Endothelial cell of umbilical vein (primary cell): ENCODE results near the gene EPN1. TPM values are rescaled to one million over a fixed set of nuclear protein-coding genes. Genes with fewer than 3 reads are reported as not detected.

Experiments used
- BruUV-seq: library from RNA; stranded (reverse); fragments of 400-500 nt; replicated peaks from 2 replicates; lab custom pipeline; 2021; lab: Mats Ljungman, UMichigan
- CTCF ChIA-PET: fragments of 300-600, 350-600 bp; sonication (Branson Sonifier 250); formaldehyde crosslinking; loops from one replicate; lab custom pipeline; 2021; ENCODE audit warnings: antibody characterized with exemption, inconsistent platforms; lab: Charles Lee
- POLR2A ChIA-PET: fragments of 300-600, 350-600 bp; sonication (Branson Sonifier 250); formaldehyde crosslinking; loops from one replicate; lab custom pipeline; 2021; ENCODE audit warnings: antibody characterized with exemption, inconsistent platforms; lab: Charles Lee
- DNase-seq: peaks from one replicate; pipeline ENCODE4 v3.0.0-alpha.2; 2011; ENCODE audit warnings: low read depth, low spot score
- FAIRE-seq: peaks from 2 replicates; lab custom pipeline; 2011; peaks lifted over from hg19 to GRCh38; lab: Jason Lieb, UNC
- H2AFZ ChIP-seq: 2 replicates; pipeline ENCODE4 v1.6.0; 2012; ENCODE audit warnings: low read depth, low read length, control low read depth, inconsistent platforms
- H3K27ac ChIP-seq: 2 replicates; pipeline ENCODE4 v1.5.1; 2011; ENCODE audit warnings: low read depth, mild to moderate bottlenecking, control low read depth, low read length, moderate library complexity; ENCODE audit not compliant: insufficient read depth
- H3K27me3 ChIP-seq, 2 experiments: 2 replicates each; pipeline versions ENCODE4 v1.6.0 to v1.6.1; 2011; ENCODE audit warnings: low read length in 2 of 2, mixed read lengths in 1 of 2; ENCODE audit not compliant: control insufficient read depth in 2 of 2, insufficient read depth in 2 of 2
- H3K36me3 ChIP-seq, 2 experiments: 2 replicates in 1 of 2; 3 replicates in 1 of 2; pipeline ENCODE4 v1.5.1; 2011; ENCODE audit warnings: low read length in 2 of 2, mild to moderate bottlenecking in 1 of 2, moderate library complexity in 1 of 2; ENCODE audit not compliant: control insufficient read depth in 2 of 2, insufficient read depth in 2 of 2; ENCODE audit errors: extremely low read depth in 1 of 2
- H3K4me1 ChIP-seq: 3 replicates; pipeline ENCODE4 v1.5.1; 2011; ENCODE audit warnings: mild to moderate bottlenecking, low read length; ENCODE audit not compliant: control insufficient read depth, insufficient read depth; ENCODE audit errors: extremely low read depth
- H3K4me2 ChIP-seq: 2 replicates; pipeline ENCODE4 v1.6.1; 2011; ENCODE audit warnings: low read length, control low read depth, mixed read lengths; ENCODE audit not compliant: insufficient read depth
- H3K4me3 ChIP-seq, 3 experiments: fragments of 200-600 bp in 1 of 3; sonication (generic), shearing (Covaris generic) in 1 of 3; replicated peaks in 1 of 3; 2 replicates each; pipeline ENCODE4 v1.5.1; 2011 to 2016; ENCODE audit warnings: control low read depth in 3 of 3, low read length in 3 of 3, mild to moderate bottlenecking in 2 of 3, inconsistent platforms in 1 of 3, low read depth in 1 of 3, moderate library complexity in 1 of 3; ENCODE audit not compliant: insufficient read depth in 1 of 3
- H3K79me2 ChIP-seq: 2 replicates; pipeline ENCODE4 v1.6.0; 2012; ENCODE audit warnings: low read length, inconsistent platforms; ENCODE audit not compliant: control insufficient read depth, insufficient read depth
- H3K9ac ChIP-seq: replicated peaks from 2 replicates; pipeline ENCODE3; 2011; ENCODE audit warnings: low read length, control low read depth; ENCODE audit not compliant: insufficient read depth; ENCODE audit errors: extremely low read depth
- H3K9me1 ChIP-seq: replicated peaks from 3 replicates; pipeline ENCODE4 v1.6.0; 2011; ENCODE audit warnings: mild to moderate bottlenecking, low read length; ENCODE audit not compliant: control insufficient read depth, insufficient read depth; ENCODE audit errors: extremely low read depth
- H3K9me3 ChIP-seq: replicated peaks from 2 replicates; pipeline ENCODE4 v1.5.1; 2012; ENCODE audit warnings: low read length, inconsistent platforms; ENCODE audit not compliant: control insufficient read depth, insufficient read depth
- H4K20me1 ChIP-seq: replicated peaks from 2 replicates; pipeline ENCODE3; 2011; ENCODE audit warnings: mild to moderate bottlenecking, low read length; ENCODE audit not compliant: control insufficient read depth, insufficient read depth; ENCODE audit errors: extremely low read depth
- CTCF ChIP-seq, 2 donors: IDR thresholded peaks; 1 replicate in 1 of 2; 2 replicates in 1 of 2; pipeline ENCODE4 v1.5.1; 2011; ENCODE audit warnings: low read length in 2 of 2, mild to moderate bottlenecking in 2 of 2, moderate library complexity in 2 of 2, control low read depth in 1 of 2, inconsistent platforms in 1 of 2, low read depth in 1 of 2; ENCODE audit not compliant: insufficient read depth in 1 of 2; ENCODE audit errors: extremely low read depth in 1 of 2
- EZH2 ChIP-seq: IDR thresholded peaks from 2 replicates; pipeline ENCODE4 v1.6.1; 2012; ENCODE audit warnings: borderline replicate concordance, low read depth, mild to moderate bottlenecking, moderate library complexity, low read length, inconsistent platforms; ENCODE audit not compliant: severe bottlenecking
- FOS ChIP-seq: IDR thresholded peaks from 2 replicates; pipeline ENCODE4 v1.6.1; 2011; ENCODE audit warnings: mild to moderate bottlenecking, low read length, moderate library complexity, borderline replicate concordance; ENCODE audit not compliant: insufficient read depth
- GATA2 ChIP-seq: IDR thresholded peaks from 2 replicates; pipeline ENCODE4 v1.7.0; 2011; ENCODE audit warnings: low read depth, mild to moderate bottlenecking, moderate library complexity, mixed read lengths, low read length; ENCODE audit not compliant: insufficient read length, insufficient read depth
- JUN ChIP-seq: IDR thresholded peaks from 2 replicates; pipeline ENCODE4 v1.6.1; 2011; ENCODE audit warnings: borderline replicate concordance, low read depth; ENCODE audit not compliant: insufficient read length, insufficient read depth
- MAX ChIP-seq: IDR thresholded peaks from 2 replicates; pipeline ENCODE4 v1.6.1; 2011; ENCODE audit not compliant: insufficient read depth, insufficient read length
- MYC ChIP-seq: IDR thresholded peaks from one replicate; pipeline ENCODE4 v1.6.1; 2011; ENCODE audit warnings: mild to moderate bottlenecking, low read depth, low read length
- POLR2A ChIP-seq: IDR thresholded peaks from 2 replicates; pipeline ENCODE4 v1.6.1; 2012; ENCODE audit warnings: low read depth, mild to moderate bottlenecking, control low read depth, low read length
- POLR2AphosphoS5 ChIP-seq: IDR thresholded peaks from 2 replicates; pipeline ENCODE4 v1.6.1; 2012; ENCODE audit warnings: low read depth, mild to moderate bottlenecking, control low read depth, low read length, moderate library complexity; ENCODE audit not compliant: insufficient read depth
- dilution Hi-C: fragments of 300-500 bp; cut with MboI; formaldehyde crosslinking; loops from one replicate; pipeline ENCODE4 v1.15.0; 2019; ENCODE audit warnings: low sequenced_read_pairs; ENCODE audit not compliant: extremely low pct_ligation_motif_present
- intact Hi-C: fragments of 100-400 bp; cut with micrococcal nuclease; formaldehyde crosslinking; loops from one replicate; pipeline ENCODE4 v1.10.0; 2022
- polyA plus RNA-seq, 4 experiments: library from polyadenylated mRNA; depleted of rRNA in 3 of 4; stranded (reverse) in 3 of 4; unstranded in 1 of 4; fragments of >200 nt; gene quantifications; 2 replicates each; pipeline versions ENCODE4 v1.2.1 to v1.2.3, GENCODE V29; 2011 to 2012; ENCODE audit warnings: missing spikeins in 1 of 4
- total RNA-seq: library from RNA; stranded (reverse); gene quantifications from 2 replicates; pipeline ENCODE4 v1.2.3, GENCODE V29; 2021

Gene EPN1
- total and polyA plus RNA-seq, 2 donors (not counting 3 experiments of a cell fraction or from before 2014, with no cell fraction given): 87.2 to 138 TPM

- H3K4me1 ChIP-seq: peaks cover 37% of the 10 kb centered on the region
- no peaks in the 10 kb centered on the region for H3K9me1 ChIP-seq
- FAIRE-seq (no peak), DNase-seq (no peak)
- H3K9ac ChIP-seq: no peak overlapping the region
- H4K20me1 ChIP-seq: no peaks in the 10 kb centered on the region
- H3K9me3 ChIP-seq: no peaks in the 10 kb centered on the region
- H3K79me2 ChIP-seq: peaks cover 81% of the 10 kb centered on the region
- dilution Hi-C loops (no loop called here), intact Hi-C loops (no loop called here)
- H3K27me3 ChIP-seq: no peaks in the 10 kb centered on the region
- TF ChIP-seq MYC: no peak
- TF ChIP-seq FOS: peak; percentile 56
- TF ChIP-seq GATA2: peak; percentile 32
- H3K36me3 ChIP-seq: peaks cover 9 to 28% of the 10 kb centered on the region in 2 experiments
- BruUV-seq: no TSS peak
- CTCF ChIA-PET: no interaction called here
- POLR2A ChIA-PET: no interaction called here
- no peak overlapping the region for H3K4me3 ChIP-seq
- H3K27ac ChIP-seq: no peak overlapping the region
- no peak overlapping the region for H2AFZ ChIP-seq
- H3K4me2 ChIP-seq: no peak overlapping the region
Observed at GRCh38 chr19:55679343-55680257, 4.6 kb downstream of the EPN1 start.

GRCh38 chr19:55680339-55681130, 5.5 kb downstream of the EPN1 start:
- H3K27me3 ChIP-seq: no peaks in the 10 kb centered on the region
- FAIRE-seq (no peak), DNase-seq (no peak)
- TF ChIP-seq MYC (no peak), CTCF (IDR thresholded peaks at IDR 0.05; ENCODE audit: extremely low read depth in 1 of 2, insufficient read depth in 1 of 2, low read depth in 1 of 2, low read length in 2 of 2) (no peak), JUN (no peak), GATA2 (no peak), FOS (no peak), POLR2AphosphoS5 (no peak), EZH2 (no peak), POLR2A (no peak), MAX (no peak)
- no peaks in the 10 kb centered on the region for H4K20me1 ChIP-seq
- BruUV-seq: no TSS peak
- H3K9me3 ChIP-seq: no peaks in the 10 kb centered on the region
- peaks cover 9 to 37% of the 10 kb centered on the region in 2 experiments for H3K36me3 ChIP-seq
- H3K79me2 ChIP-seq: peaks cover 83% of the 10 kb centered on the region
- dilution Hi-C loops: no loop called here
- H3K27ac ChIP-seq: no peak overlapping the region
- no peak overlapping the region for H2AFZ ChIP-seq
- H3K9ac ChIP-seq: no peak overlapping the region
- H3K4me2 ChIP-seq: no peak overlapping the region
- ChIA-PET CTCF (no interaction called here), POLR2A (no interaction called here)
- no peaks in the 10 kb centered on the region for H3K9me1 ChIP-seq
- peaks cover 36% of the 10 kb centered on the region for H3K4me1 ChIP-seq
- intact Hi-C loops: no loop called here
- no peak overlapping the region for H3K4me3 ChIP-seq
